ENCODE data around the gene ARL11.
"Not testable (repeated sequence)": the region's sequence is repeated elsewhere in the genome, so short reads cannot be mapped to it uniquely, and the experiment has no call there.

Gene ARL11

DNA sequence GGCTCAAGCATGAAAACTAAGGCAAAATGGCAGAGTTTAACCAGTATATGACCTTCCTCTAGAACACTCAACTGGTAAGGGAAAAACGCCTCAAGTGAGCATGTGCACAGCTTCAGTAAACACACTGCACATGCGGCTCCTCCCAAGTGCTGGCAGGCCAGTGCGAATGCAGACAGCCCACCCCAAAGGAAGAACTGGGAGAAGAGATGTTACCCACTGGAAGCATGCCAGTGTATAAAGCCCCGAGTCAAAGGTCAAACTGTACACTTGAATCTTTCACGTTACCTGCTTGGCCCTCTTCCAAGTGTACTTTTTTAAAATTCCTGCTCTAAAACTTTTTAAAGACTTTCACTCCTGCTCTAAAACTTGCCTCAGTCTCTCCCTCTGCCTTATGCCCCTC is 23.7 kb upstream of the ARL11 start:
- no peak overlapping the region for H3K4me3 ChIP-seq (ENCODE audit: low read depth, low read length)
- TF ChIP-seq, protein P1, sequence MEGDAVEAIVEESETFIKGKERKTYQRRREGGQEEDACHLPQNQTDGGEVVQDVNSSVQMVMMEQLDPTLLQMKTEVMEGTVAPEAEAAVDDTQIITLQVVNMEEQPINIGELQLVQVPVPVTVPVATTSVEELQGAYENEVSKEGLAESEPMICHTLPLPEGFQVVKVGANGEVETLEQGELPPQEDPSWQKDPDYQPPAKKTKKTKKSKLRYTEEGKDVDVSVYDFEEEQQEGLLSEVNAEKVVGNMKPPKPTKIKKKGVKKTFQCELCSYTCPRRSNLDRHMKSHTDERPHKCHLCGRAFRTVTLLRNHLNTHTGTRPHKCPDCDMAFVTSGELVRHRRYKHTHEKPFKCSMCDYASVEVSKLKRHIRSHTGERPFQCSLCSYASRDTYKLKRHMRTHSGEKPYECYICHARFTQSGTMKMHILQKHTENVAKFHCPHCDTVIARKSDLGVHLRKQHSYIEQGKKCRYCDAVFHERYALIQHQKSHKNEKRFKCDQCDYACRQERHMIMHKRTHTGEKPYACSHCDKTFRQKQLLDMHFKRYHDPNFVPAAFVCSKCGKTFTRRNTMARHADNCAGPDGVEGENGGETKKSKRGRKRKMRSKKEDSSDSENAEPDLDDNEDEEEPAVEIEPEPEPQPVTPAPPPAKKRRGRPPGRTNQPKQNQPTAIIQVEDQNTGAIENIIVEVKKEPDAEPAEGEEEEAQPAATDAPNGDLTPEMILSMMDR (IDR thresholded peaks at IDR 0.05; ENCODE audit: insufficient read depth, low read depth, low read length, missing control alignments) = no peak
- no peak for DNase-seq (ENCODE audit: low read depth)

DNA sequence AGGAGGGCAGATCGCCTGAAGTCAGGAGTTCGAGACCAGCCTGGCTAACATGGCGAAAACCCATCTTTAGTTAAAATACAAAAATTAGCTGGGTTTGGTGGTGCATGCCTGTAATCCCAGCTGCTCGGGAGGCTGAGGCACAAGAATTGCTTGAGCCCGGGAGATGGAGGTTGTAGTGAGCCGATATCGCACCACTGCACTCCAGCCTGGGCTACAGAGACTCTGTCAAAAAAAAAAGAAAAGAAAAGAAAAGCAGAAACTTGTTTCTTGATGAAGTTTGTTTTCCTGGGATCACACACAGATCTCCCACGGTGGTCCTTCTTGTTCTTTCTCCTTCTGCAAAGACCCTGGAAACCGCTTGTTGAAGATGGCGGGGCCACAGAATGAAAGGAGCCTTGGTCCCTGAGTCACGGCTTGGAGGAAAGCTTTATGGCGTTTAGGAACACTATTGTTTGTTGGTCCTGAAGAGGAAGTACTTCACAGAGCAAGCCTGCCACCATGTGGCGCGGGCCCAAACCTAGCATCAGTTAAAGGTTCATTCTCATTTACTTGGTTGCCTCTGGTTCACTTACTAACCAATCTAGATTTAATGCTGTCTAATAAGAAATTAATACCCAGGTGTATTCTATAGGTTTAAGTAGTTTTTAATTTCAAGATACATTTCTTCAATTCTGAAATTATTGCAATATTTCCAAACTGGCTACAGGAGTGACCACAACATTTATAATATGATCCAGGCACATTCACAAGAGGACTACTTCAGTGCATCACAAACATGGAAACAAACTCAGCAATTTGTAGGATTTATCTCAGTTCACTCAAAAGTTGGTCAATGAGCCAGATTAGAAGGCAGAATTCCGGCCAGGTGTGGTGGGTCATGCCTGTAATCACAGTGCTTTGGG is 21.3 kb upstream of the ARL11 start:
- TF ChIP-seq, protein P1 (IDR thresholded peaks at IDR 0.05; ENCODE audit: insufficient read depth, low read depth, low read length, missing control alignments) = peak; percentile 77
- H3K4me3 ChIP-seq (ENCODE audit: low read depth, low read length) = peak overlapping the region; percentile 42
- DNase-seq (ENCODE audit: low read depth) = peak; percentile 91

DNA sequence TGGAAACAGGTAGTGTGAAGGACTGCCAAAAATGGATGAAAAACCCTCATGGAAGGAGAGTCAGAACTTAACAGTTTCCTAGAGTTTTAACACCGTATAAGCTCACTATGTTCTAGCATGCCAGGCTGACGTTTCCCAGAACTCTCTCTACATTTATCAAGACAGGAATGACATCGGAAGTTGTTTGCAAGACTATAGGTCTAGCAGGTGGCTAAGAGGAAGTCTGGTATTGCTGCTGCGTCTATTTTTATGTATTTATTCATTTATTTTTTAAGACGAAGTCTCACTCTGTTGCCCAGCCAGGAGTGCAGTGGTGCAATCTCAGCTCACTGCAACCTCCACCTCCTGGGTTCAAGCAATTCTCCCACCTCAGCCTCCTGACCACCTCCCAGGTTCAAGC is 20.5 kb upstream of the ARL11 start:
- DNase-seq (ENCODE audit: low read depth) = no peak
- H3K4me3 ChIP-seq (ENCODE audit: low read depth, low read length) = no peak overlapping the region
- TF ChIP-seq, protein P1 (IDR thresholded peaks at IDR 0.05; ENCODE audit: insufficient read depth, low read depth, low read length, missing control alignments) = no peak

DNA sequence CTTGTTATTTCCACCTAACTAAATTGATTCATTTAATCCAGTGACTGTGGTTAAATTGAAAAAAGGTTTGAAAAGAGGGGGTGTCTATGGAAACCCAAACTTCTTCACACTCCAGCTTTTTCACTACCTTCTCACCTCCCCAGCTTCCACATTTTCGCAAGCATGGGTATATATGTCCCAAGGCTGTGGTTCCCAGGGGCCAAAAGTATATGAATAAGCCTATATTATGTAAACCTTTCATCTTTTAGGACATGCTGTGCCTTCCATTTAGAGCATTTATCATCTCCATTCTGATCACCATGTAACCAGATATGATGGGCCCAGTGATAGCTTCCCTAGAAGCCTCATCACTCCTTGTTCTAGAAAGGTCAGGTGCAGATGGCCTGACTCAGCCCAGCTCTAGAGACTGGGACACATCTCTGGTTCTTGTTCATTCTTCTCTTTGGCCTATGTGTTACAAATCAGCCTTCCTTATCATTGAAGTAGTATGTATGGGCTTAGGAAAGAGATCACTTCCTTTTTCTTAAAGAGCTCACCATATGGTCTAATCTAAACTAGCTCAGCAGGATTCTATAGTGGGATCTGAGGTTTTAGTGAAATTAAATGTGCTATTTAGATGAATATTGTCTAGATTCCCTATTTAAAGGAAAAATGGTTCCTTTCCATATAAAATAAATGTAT is 19.5 kb upstream of the ARL11 start:
- H3K4me3 ChIP-seq (ENCODE audit: low read depth, low read length) = no peak overlapping the region
- DNase-seq (ENCODE audit: low read depth) = no peak
- TF ChIP-seq, protein P1 (IDR thresholded peaks at IDR 0.05; ENCODE audit: insufficient read depth, low read depth, low read length, missing control alignments) = no peak

DNA sequence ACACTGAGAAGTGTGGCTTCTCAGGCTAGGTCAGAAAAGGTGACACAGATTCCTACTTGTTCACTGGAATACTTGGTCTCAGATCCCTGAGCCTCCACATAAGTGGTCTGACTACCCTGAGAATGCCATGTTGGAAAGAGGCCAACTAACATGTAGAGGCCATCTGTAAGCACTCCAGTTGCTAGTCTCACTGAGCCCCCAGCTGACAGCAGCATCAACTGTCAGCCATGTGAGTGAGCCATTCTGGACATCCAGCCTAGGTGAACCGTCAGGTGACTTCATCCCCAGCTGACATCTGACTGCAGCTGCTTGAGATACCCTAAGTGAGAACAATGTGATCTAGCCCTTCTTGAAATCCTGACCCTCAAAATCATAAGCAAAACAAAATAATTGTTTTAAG is 18.1 kb upstream of the ARL11 start:
- H3K4me3 ChIP-seq (ENCODE audit: low read depth, low read length) = no peak overlapping the region
- TF ChIP-seq, protein P1 (IDR thresholded peaks at IDR 0.05; ENCODE audit: insufficient read depth, low read depth, low read length, missing control alignments) = no peak
- no peak for DNase-seq (ENCODE audit: low read depth)

- DNase-seq (ENCODE audit: low read depth); H3K4me3 ChIP-seq (ENCODE audit: low read depth, low read length): not testable (repeated sequence)
Measured at GRCh38 chr13:49612042-49612441, 16.3 kb upstream of the ARL11 start.

GRCh38 chr13:49615836-49616675 is 12.3 kb upstream of the ARL11 start:
- no peak for DNase-seq (ENCODE audit: low read depth)
- TF ChIP-seq, protein P1 (IDR thresholded peaks at IDR 0.05; ENCODE audit: insufficient read depth, low read depth, low read length, missing control alignments) = no peak
- no peak overlapping the region for H3K4me3 ChIP-seq (ENCODE audit: low read depth, low read length)

Data from GM12865 (cell line).